ENCODE measurements around the gene ABLIM2.

- TF ChIP-seq CTCF (conservative IDR thresholded peaks at IDR 0.05; ENCODE audit: low read depth, low read length) (no peak), POLR2A (IDR thresholded peaks at IDR 0.05; ENCODE audit: low read depth, low read length) (no peak)
Measured at GRCh38 chr4:8092282-8092681, 66.3 kb downstream of the ABLIM2 start.
